ENCODE measurements around the gene CCDC81.
A peak's percentile ranks its signal among the peaks of the same experiment; 100 is the strongest.

CCDC81 gene

GRCh38 chr11:86370171-86370570 lies 4.5 kb upstream of the CCDC81 start:
- H3K9me3 ChIP-seq (ENCODE audit: control insufficient read depth in 1 of 2, low read length in 2 of 2), result no peaks in the 10 kb centered on the region

GRCh38 chr11:86370922-86371594 lies 3.6 kb upstream of the CCDC81 start:
- no peaks in the 10 kb centered on the region for H3K4me1 ChIP-seq (ENCODE audit: control insufficient read depth in 1 of 2, insufficient read depth in 2 of 2, low read length in 2 of 2)
- H3K27me3 ChIP-seq (ENCODE audit: low read depth, low read length), result no peaks in the 10 kb centered on the region
- no peaks in the 10 kb centered on the region for H3K36me3 ChIP-seq (ENCODE audit: control insufficient read depth in 1 of 2, insufficient read depth in 2 of 2, low read length in 2 of 2)
- H3K4me3 ChIP-seq (ENCODE audit: low read depth in 1 of 2, low read length in 2 of 2), result no peak overlapping the region
- no peaks in the 10 kb centered on the region for H3K9me3 ChIP-seq (ENCODE audit: control insufficient read depth in 1 of 2, low read length in 2 of 2)
- H3K27ac ChIP-seq (ENCODE audit: low read length), result no peak overlapping the region

More at GRCh38 chr11:86370171-86370570, 4.5 kb upstream of the CCDC81 start:
- Histone ChIP-seq H3K36me3 (ENCODE audit: control insufficient read depth in 1 of 2, insufficient read depth in 2 of 2, low read length in 2 of 2) (no peaks in the 10 kb centered on the region), H3K4me1 (ENCODE audit: control insufficient read depth in 1 of 2, insufficient read depth in 2 of 2, low read length in 2 of 2) (no peaks in the 10 kb centered on the region), H3K4me3 (ENCODE audit: low read depth in 1 of 2, low read length in 2 of 2) (no peak overlapping the region), H3K27ac (ENCODE audit: low read length) (no peak overlapping the region), H3K27me3 (ENCODE audit: low read depth, low read length) (no peaks in the 10 kb centered on the region)

- Histone ChIP-seq H3K4me3 (ENCODE audit: low read depth in 1 of 2, low read length in 2 of 2) (no peak overlapping the region), H3K4me1 (ENCODE audit: control insufficient read depth in 1 of 2, insufficient read depth in 2 of 2, low read length in 2 of 2) (no peaks in the 10 kb centered on the region), H3K27ac (ENCODE audit: low read length) (no peak overlapping the region), H3K27me3 (ENCODE audit: low read depth, low read length) (no peaks in the 10 kb centered on the region), H3K9me3 (ENCODE audit: control insufficient read depth in 1 of 2, low read length in 2 of 2) (no peaks in the 10 kb centered on the region), H3K36me3 (ENCODE audit: control insufficient read depth in 1 of 2, insufficient read depth in 2 of 2, low read length in 2 of 2) (no peaks in the 10 kb centered on the region)
Measured at GRCh38 chr11:86372041-86372440, 2.6 kb upstream of the CCDC81 start.

GRCh38 chr11:86372586-86372985 lies 2.1 kb upstream of the CCDC81 start:
- Histone ChIP-seq H3K36me3 (ENCODE audit: control insufficient read depth in 1 of 2, insufficient read depth in 2 of 2, low read length in 2 of 2) (no peaks in the 10 kb centered on the region), H3K4me1 (ENCODE audit: control insufficient read depth in 1 of 2, insufficient read depth in 2 of 2, low read length in 2 of 2) (no peaks in the 10 kb centered on the region), H3K27me3 (ENCODE audit: low read depth, low read length) (no peaks in the 10 kb centered on the region), H3K27ac (ENCODE audit: low read length) (no peak overlapping the region), H3K9me3 (ENCODE audit: control insufficient read depth in 1 of 2, low read length in 2 of 2) (no peaks in the 10 kb centered on the region), H3K4me3 (ENCODE audit: low read depth in 1 of 2, low read length in 2 of 2) (no peak overlapping the region)

GRCh38 chr11:86374069-86374468 lies 618 bp upstream of the CCDC81 start:
- Histone ChIP-seq H3K4me1 (ENCODE audit: control insufficient read depth in 1 of 2, insufficient read depth in 2 of 2, low read length in 2 of 2) (no peaks in the 10 kb centered on the region), H3K27ac (ENCODE audit: low read length) (no peak overlapping the region), H3K36me3 (ENCODE audit: control insufficient read depth in 1 of 2, insufficient read depth in 2 of 2, low read length in 2 of 2) (no peaks in the 10 kb centered on the region), H3K27me3 (ENCODE audit: low read depth, low read length) (no peaks in the 10 kb centered on the region), H3K9me3 (ENCODE audit: control insufficient read depth in 1 of 2, low read length in 2 of 2) (no peaks in the 10 kb centered on the region), H3K4me3 (ENCODE audit: low read depth in 1 of 2, low read length in 2 of 2) (peak overlapping the region in 1 of 2 donors; percentile 32)

- Histone ChIP-seq H3K27me3 (ENCODE audit: low read depth, low read length) (no peaks in the 10 kb centered on the region), H3K9me3 (ENCODE audit: control insufficient read depth in 1 of 2, low read length in 2 of 2) (no peaks in the 10 kb centered on the region), H3K36me3 (ENCODE audit: control insufficient read depth in 1 of 2, insufficient read depth in 2 of 2, low read length in 2 of 2) (no peaks in the 10 kb centered on the region), H3K4me1 (ENCODE audit: control insufficient read depth in 1 of 2, insufficient read depth in 2 of 2, low read length in 2 of 2) (no peaks in the 10 kb centered on the region), H3K27ac (ENCODE audit: low read length) (no peak overlapping the region), H3K4me3 (ENCODE audit: low read depth in 1 of 2, low read length in 2 of 2) (no peak overlapping the region)
Measured at GRCh38 chr11:86377972-86378371, 3.3 kb downstream of the CCDC81 start.

GRCh38 chr11:86380295-86381059 lies 5.8 kb downstream of the CCDC81 start:
- Histone ChIP-seq H3K27ac (ENCODE audit: low read length) (no peak overlapping the region), H3K36me3 (ENCODE audit: control insufficient read depth in 1 of 2, insufficient read depth in 2 of 2, low read length in 2 of 2) (no peaks in the 10 kb centered on the region), H3K27me3 (ENCODE audit: low read depth, low read length) (no peaks in the 10 kb centered on the region), H3K4me3 (ENCODE audit: low read depth in 1 of 2, low read length in 2 of 2) (no peak overlapping the region), H3K4me1 (ENCODE audit: control insufficient read depth in 1 of 2, insufficient read depth in 2 of 2, low read length in 2 of 2) (no peaks in the 10 kb centered on the region), H3K9me3 (ENCODE audit: control insufficient read depth in 1 of 2, low read length in 2 of 2) (no peaks in the 10 kb centered on the region)

- H3K27me3 ChIP-seq (ENCODE audit: low read depth, low read length), result no peaks in the 10 kb centered on the region
- H3K27ac ChIP-seq (ENCODE audit: low read length), result no peak overlapping the region
- H3K4me1 ChIP-seq (ENCODE audit: control insufficient read depth in 1 of 2, insufficient read depth in 2 of 2, low read length in 2 of 2), result no peaks in the 10 kb centered on the region
- H3K4me3 ChIP-seq (ENCODE audit: low read depth in 1 of 2, low read length in 2 of 2), result no peak overlapping the region
- H3K36me3 ChIP-seq (ENCODE audit: control insufficient read depth in 1 of 2, insufficient read depth in 2 of 2, low read length in 2 of 2), result no peaks in the 10 kb centered on the region
- no peaks in the 10 kb centered on the region for H3K9me3 ChIP-seq (ENCODE audit: control insufficient read depth in 1 of 2, low read length in 2 of 2)
Measured at GRCh38 chr11:86383041-86383955, 8.6 kb downstream of the CCDC81 start.

- Histone ChIP-seq H3K27ac (ENCODE audit: low read length) (no peak overlapping the region), H3K36me3 (ENCODE audit: control insufficient read depth in 1 of 2, insufficient read depth in 2 of 2, low read length in 2 of 2) (no peaks in the 10 kb centered on the region), H3K27me3 (ENCODE audit: low read depth, low read length) (no peaks in the 10 kb centered on the region), H3K4me3 (ENCODE audit: low read depth in 1 of 2, low read length in 2 of 2) (no peak overlapping the region), H3K9me3 (ENCODE audit: control insufficient read depth in 1 of 2, low read length in 2 of 2) (no peaks in the 10 kb centered on the region), H3K4me1 (ENCODE audit: control insufficient read depth in 1 of 2, insufficient read depth in 2 of 2, low read length in 2 of 2) (no peaks in the 10 kb centered on the region)
Measured at GRCh38 chr11:86386283-86386682, 11.6 kb downstream of the CCDC81 start.

- H3K9me3 ChIP-seq (ENCODE audit: control insufficient read depth in 1 of 2, low read length in 2 of 2), result no peaks in the 10 kb centered on the region
- H3K4me1 ChIP-seq (ENCODE audit: control insufficient read depth in 1 of 2, insufficient read depth in 2 of 2, low read length in 2 of 2), result no peaks in the 10 kb centered on the region
- H3K27me3 ChIP-seq (ENCODE audit: low read depth, low read length), result no peaks in the 10 kb centered on the region
- H3K27ac ChIP-seq (ENCODE audit: low read length), result no peak overlapping the region
- no peak overlapping the region for H3K4me3 ChIP-seq (ENCODE audit: low read depth in 1 of 2, low read length in 2 of 2)
- no peaks in the 10 kb centered on the region for H3K36me3 ChIP-seq (ENCODE audit: control insufficient read depth in 1 of 2, insufficient read depth in 2 of 2, low read length in 2 of 2)
Measured at GRCh38 chr11:86386746-86387145, 12.1 kb downstream of the CCDC81 start.

GRCh38 chr11:86388198-86388597 lies 13.5 kb downstream of the CCDC81 start:
- Histone ChIP-seq H3K9me3 (ENCODE audit: control insufficient read depth in 1 of 2, low read length in 2 of 2) (no peaks in the 10 kb centered on the region), H3K36me3 (ENCODE audit: control insufficient read depth in 1 of 2, insufficient read depth in 2 of 2, low read length in 2 of 2) (no peaks in the 10 kb centered on the region), H3K4me3 (ENCODE audit: low read depth in 1 of 2, low read length in 2 of 2) (no peak overlapping the region), H3K4me1 (ENCODE audit: control insufficient read depth in 1 of 2, insufficient read depth in 2 of 2, low read length in 2 of 2) (no peaks in the 10 kb centered on the region), H3K27ac (ENCODE audit: low read length) (no peak overlapping the region), H3K27me3 (ENCODE audit: low read depth, low read length) (no peaks in the 10 kb centered on the region)

All from muscle layer of duodenum (tissue), 2 donors.